NOMO-1 (cell line): ENCODE data around the gene SET.

Experiments used
- DNase-seq, 2 experiments: peaks; one replicate each; lab custom pipeline; 2025; ENCODE audit not compliant: unreplicated experiment in 2 of 2; lab: John Stamatoyannopoulos, UW

SET gene

DNA sequence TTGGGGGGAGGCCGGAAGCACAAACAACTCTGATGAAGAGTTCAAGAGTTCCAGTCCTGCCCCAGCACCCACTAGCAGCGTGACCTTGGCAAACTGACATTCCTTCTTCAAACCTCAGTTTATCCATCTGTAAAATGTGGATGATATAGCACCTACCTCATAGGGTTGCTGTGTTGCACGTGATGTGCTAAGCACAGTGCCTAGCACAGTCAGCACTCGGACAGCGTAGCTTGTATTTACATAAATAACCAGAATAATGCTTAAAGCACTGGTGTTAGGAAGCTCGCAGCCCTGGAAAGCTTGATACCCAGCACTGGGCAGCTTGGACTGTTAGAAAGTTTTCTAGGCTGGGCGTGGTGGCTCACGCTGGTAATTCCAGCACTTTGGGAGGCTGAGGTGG lies 18.4 kb downstream of the SET start:
- no peak for DNase-seq

DNA sequence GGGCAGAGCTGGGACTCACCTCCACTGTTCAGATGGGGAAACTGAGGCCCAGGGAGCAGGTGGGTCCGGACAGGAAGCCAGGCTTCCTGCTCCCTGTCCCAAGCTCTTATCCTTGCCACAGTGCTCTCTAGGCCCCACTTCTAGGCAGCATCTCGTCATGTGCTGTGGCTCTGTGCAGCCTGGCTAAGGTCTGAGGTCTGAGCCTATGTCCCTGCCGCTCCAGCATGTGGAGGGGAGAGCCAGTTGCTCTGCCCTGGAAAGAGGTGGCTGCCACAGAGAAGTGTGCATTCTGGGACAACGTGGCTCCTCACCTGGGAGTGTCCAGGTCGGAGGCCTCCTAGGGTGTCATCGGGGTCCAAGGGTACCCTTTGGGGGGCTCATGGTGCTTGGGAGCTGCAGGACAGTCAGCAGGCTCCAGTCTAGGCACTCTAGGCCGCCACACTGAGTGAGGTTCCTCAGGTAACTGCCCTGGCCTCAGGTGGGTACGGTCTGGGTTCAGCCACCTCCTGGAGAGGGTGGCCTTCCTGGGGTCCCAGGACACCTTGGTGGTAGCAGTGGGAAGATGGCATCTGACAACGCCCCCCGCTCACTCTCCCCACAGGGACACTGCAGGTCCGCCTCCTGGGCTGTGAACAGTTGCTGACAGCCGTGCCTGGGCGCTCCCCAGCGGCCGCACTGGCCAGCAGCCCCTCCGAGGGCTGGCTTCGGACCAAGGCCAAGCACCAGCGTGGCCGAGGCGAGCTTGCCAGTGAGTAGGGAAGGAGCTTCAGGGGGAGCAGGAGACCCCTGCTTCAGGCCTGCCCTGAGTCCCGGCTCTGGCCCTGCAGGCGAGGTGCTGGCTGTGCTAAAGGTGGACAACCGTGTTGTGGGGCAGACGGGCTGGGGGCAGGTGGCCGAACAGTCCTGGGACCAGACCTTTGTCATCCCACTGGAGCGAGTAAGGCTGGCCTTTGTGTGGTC lies 23.7 kb downstream of the SET start:
- no peak for DNase-seq

DNA sequence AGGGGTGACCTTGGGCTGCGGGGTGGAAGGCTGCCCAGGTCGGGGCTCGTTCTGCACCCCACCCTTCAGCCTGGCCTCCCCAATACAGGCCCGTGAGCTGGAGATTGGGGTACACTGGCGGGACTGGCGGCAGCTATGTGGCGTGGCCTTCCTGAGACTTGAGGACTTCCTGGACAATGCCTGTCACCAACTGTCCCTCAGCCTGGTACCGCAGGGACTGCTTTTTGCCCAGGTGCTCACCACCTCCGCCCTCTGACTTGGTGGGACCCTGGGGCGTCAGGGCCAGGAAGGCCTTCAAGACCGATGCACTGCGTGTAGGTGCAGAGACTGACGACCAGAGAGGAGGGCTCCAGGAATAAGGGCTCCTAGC lies 24.4 kb downstream of the SET start:
- DNase-seq = no peak

- no peak for DNase-seq
These were observed 25.0 kb downstream of the SET start for GRCh38 chr9:128713941-128714573.

GRCh38 chr9:128714586-128715435 lies 25.8 kb downstream of the SET start:
- no peak for DNase-seq

GRCh38 chr9:128715436-128715750 lies 26.4 kb downstream of the SET start:
- no peak for DNase-seq

GRCh38 chr9:128716581-128717254 lies 27.7 kb downstream of the SET start:
- DNase-seq = no peak

DNA sequence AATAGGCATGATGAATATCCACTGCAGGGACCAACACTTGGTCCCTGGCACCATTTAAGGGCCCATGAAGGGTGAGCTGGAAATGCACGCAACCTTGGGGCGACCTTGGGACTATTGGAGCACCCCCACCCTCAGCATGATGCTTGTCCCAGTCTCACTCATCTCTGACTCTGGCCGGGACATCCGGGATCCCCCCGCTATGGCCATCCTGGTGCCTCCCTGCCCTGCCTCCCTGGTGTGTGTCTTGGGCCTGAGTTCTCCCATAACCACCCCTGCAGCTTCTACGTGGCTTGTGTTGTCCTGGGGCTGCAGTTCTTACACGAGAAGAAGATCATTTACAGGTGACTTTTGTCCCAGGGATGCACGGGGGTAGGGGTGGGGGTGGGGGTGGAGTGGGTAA lies 29.0 kb downstream of the SET start:
- DNase-seq = no peak

- no peak for DNase-seq
These were observed 29.5 kb downstream of the SET start for GRCh38 chr9:128718475-128718874.

DNA sequence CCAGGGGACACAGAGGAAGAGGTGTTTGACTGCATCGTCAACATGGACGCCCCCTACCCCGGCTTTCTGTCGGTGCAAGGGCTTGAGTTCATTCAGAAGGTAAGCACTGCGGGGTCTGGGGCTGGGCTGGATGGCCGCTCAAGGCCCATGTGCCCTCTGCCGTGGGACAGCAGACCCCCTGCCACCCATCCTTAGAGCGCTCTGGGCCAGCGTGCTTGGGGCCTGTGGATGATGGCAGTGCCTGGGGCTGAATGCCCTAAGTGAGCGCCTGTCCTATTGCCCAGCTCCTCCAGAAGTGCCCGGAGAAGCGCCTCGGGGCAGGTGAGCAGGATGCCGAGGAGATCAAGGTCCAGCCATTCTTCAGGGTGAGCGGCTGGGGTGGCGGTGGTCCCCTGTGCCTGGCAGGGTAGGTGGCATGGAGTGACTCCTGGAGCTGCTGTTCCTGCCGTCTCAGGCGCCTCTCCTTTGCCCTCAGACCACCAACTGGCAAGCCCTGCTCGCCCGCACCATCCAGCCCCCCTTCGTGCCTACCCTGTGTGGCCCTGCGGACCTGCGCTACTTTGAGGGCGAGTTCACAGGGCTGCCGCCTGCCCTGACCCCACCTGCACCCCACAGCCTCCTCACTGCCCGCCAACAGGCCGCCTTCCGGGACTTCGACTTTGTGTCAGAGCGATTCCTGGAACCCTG lies 31.0 kb downstream of the SET start:
- DNase-seq = no peak

GRCh38 chr9:128720841-128721486 lies 31.9 kb downstream of the SET start:
- no peak for DNase-seq

DNA sequence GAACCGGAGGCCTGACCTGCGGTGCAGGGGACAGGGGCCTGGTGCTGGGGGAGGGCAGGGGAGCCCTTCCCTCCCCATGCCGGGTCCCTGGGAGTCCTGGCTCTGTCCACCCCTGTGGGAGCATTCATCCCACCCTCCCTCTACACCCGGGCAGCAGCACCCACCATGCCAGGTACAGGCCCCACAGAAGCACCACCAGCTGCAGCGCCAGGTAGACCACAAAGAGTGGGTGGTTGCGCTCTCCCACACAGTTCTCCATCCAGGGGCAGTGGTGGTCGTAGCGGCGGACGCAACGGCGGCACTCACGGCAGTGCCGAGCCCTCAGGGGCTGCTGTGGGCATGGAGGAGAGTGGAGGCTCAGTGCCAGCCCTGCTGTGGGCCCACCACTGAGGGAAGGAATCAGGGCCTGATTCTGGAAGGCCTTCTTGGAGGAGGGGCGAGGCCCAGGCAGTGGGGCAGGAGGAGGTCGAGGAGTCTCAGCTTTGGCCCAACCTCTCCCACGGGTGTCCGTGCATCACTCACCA lies 32.5 kb downstream of the SET start:
- DNase-seq = no peak

GRCh38 chr9:128722380-128723351 lies 33.6 kb downstream of the SET start:
- no peak for DNase-seq

GRCh38 chr9:128723352-128723865 lies 34.4 kb downstream of the SET start:
- DNase-seq = no peak

- peak; percentile 98 to 99 for DNase-seq
These were observed 35.1 kb downstream of the SET start, which contains the start of gene ZDHHC12 for GRCh38 chr9:128723866-128724743. ZDHHC12 (minus strand) TSS chr9:128724127; CDS start chr9:128724093, 34 bp downstream.

DNA sequence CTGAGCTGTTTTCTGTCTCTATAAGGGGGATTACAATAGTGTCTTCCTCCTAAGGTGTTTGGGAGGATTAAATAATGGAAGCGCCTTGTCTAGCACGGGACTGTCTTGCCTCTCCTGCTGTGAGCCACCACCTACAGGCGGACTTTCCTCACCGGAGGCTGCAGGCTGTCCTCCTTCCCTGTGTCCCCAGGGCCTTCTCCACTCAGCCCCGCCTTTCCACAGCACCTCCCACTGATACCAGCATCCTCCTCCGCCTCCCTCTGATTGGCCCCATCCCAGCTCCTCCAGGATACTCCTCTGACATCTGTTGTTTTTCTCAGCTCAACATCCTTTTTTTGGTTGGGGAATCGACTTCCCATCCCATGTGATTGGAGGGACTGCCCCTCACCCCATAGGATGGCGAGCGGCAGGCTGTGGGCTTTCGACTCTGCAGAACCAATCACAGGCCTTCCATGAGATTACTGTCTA lies 35.8 kb downstream of the SET start:
- no peak for DNase-seq

- no peak for DNase-seq
These were observed 38.7 kb downstream of the SET start for GRCh38 chr9:128727640-128728248.
